ENCODE results near the gene EME2. TPM values are rescaled to one million over a fixed set of nuclear protein-coding genes. Genes with fewer than 3 reads are reported as not detected.

Gene EME2
- total and polyA plus RNA-seq, 2 of the 13 experiments (the other 11 are each of a cell fraction or from before 2014, with no cell fraction given) = 4.4 to 7.6 TPM

DNA sequence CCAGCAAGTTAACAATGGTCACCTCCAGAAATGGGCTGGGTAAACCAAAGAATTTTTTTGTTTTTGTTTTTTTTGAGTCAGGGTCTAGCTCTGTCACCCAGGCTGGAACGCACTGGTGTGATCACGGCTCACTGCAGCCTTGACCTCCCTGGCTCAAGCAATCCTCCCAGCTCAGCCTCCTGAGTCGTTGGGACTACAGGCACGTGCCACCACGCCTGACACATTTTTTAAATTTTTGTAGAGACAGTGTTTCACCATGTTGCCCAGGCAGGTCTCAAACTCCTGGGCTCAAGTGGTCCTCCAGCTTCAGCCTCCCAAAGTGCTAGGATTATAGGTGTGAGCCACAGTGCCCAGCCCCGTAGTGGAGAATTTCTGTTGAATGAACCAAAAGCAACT, 8.1 kb downstream of the EME2 start:
- BruUV-seq (replicated peaks) = no TSS peak
- Histone ChIP-seq H3K4me3 (replicated peaks in 1 of 3; ENCODE audit: insufficient read depth in 1 of 3, low read depth in 2 of 3, low read length in 3 of 3) (no peak overlapping the region), H3K9me3 (ENCODE audit: low read length) (no peaks in the 10 kb centered on the region), H3K27me3 (ENCODE audit: control insufficient read depth in 1 of 2, insufficient read depth in 2 of 2, low read length in 2 of 2) (peaks cover 0 to 2% of the 10 kb centered on the region in 2 experiments; a peak in 1 of 5 replicates), H3K9ac (ENCODE audit: insufficient read depth, low read depth, low read length) (no peak overlapping the region), H2AFZ (ENCODE audit: low read length) (no peak overlapping the region), H3K27ac (ENCODE audit: extremely low read length, insufficient read depth, low read length) (no peak overlapping the region), H3K79me2 (ENCODE audit: insufficient read depth, low read length) (peaks cover 22% of the 10 kb centered on the region), H3K4me2 (ENCODE audit: low read depth, low read length) (peak overlapping the region; percentile 83; the same call in 1 of the 2 replicates), H4K20me1 (ENCODE audit: insufficient read depth, low read length) (peaks cover 4% of the 10 kb centered on the region; the same call in 1 of the 2 replicates), H3K36me3 (replicated peaks in 1 of 2; ENCODE audit: control insufficient read depth in 1 of 2, insufficient read depth in 2 of 2, low read length in 2 of 2) (peaks cover 4 to 10% of the 10 kb centered on the region in 2 experiments; a peak in 3 of 5 replicates), H3K4me1 (ENCODE audit: insufficient read depth, low read length) (peaks cover 22% of the 10 kb centered on the region)
- CTCF ChIA-PET (ENCODE audit: low intra/inter-chr PET ratio, low total read pairs) = no interaction called here
- TF ChIP-seq, protein P1, sequence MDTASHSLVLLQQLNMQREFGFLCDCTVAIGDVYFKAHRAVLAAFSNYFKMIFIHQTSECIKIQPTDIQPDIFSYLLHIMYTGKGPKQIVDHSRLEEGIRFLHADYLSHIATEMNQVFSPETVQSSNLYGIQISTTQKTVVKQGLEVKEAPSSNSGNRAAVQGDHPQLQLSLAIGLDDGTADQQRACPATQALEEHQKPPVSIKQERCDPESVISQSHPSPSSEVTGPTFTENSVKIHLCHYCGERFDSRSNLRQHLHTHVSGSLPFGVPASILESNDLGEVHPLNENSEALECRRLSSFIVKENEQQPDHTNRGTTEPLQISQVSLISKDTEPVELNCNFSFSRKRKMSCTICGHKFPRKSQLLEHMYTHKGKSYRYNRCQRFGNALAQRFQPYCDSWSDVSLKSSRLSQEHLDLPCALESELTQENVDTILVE (CRISPR knock-in tag; IDR thresholded peaks at IDR 0.05) = no peak
- TF ChIP-seq ZBTB3 (CRISPR knock-in tag; IDR thresholded peaks at IDR 0.05; ENCODE audit: borderline replicate concordance, low read depth) = no peak
- TF ChIP-seq ZNF326 (CRISPR knock-in tag; IDR thresholded peaks at IDR 0.05; ENCODE audit: borderline replicate concordance) = no peak
- TF ChIP-seq ZNF770 (CRISPR knock-in tag; IDR thresholded peaks at IDR 0.05) = peak; percentile 27; the same call in 1 of the 2 replicates
- no peak for TF ChIP-seq FOSL1 (CRISPR knock-in tag; IDR thresholded peaks at IDR 0.05; ENCODE audit: borderline replicate concordance)
- POLR2A ChIA-PET = interaction anchor here (1.2 kb wide), 1 partner anchor 13 kb away, joined by 5 read pairs; the partner anchor contains the start of gene IGFALS
- intact Hi-C loops (cut with micrococcal nuclease; ENCODE audit: unreplicated experiment) = loop anchor here (5.0 kb wide), 1 partner anchor 47 kb away; the partner anchor contains the start of genes FAHD1 and HAGH
- ATAC-seq (no peak), DNase-seq (ENCODE audit: low spot score) (no peak), FAIRE-seq (no peak)
- in situ Hi-C loops (cut with HindIII; ENCODE audit: extremely low pct_ligation_motif_present, low pct_unique_long_range_greater_than_20kb) = loop anchor here (5.0 kb wide), 1 partner anchor 42 kb away; no protein-coding TSS in a partner anchor
- 86% methylated on average over 6 of the region's 6 CpGs for WGBS (ENCODE audit: low lambda C conversion rate)

Measured in HepG2 (cell line).